Activated CD8-positive, alpha-beta T cell treated with anti-CD3 and anti-CD28 coated beads, Interleukin-2, amount 10 ng/mL, durations not matched to agents 7 days and 5 days (primary cell): ENCODE data around the gene UTF1. TPM values are rescaled to one million over a fixed set of nuclear protein-coding genes. Genes with fewer than 3 reads are reported as not detected.

Source experiments
- ATAC-seq: fragments of 150-1000 bp; cut with Tn5 transposase; one replicate; pipeline ENCODE4 v1.10.0; 2021; ENCODE audit warnings: moderate library complexity
- CTCF ChIA-PET: fragments of 350-600 bp; sonication (Branson Sonifier 250); formaldehyde crosslinking; loops from one replicate; lab custom pipeline; 2021; ENCODE audit warnings: antibody characterized with exemption; lab: Charles Lee
- POLR2A ChIA-PET: fragments of 350-600 bp; sonication (Branson Sonifier 250); formaldehyde crosslinking; loops from one replicate; lab custom pipeline; 2021; ENCODE audit warnings: antibody characterized with exemption; lab: Charles Lee
- DNase-seq: peaks from one replicate; pipeline ENCODE4 v3.0.0-alpha.2; 2020
- H3K27ac Mint-ChIP-seq: one replicate; pipeline ENCODE4 v1.8.0; 2021; ENCODE audit warnings: mild to moderate bottlenecking, mixed read lengths
- H3K27me3 Mint-ChIP-seq: one replicate; pipeline ENCODE4 v1.8.0; 2021; ENCODE audit warnings: low read depth, mixed read lengths
- H3K36me3 Mint-ChIP-seq: one replicate; pipeline ENCODE4 v1.8.0; 2021; ENCODE audit warnings: low read depth, mixed read lengths
- H3K4me1 Mint-ChIP-seq: one replicate; pipeline ENCODE4 v1.8.0; 2021; ENCODE audit warnings: low read depth, mixed read lengths
- H3K4me3 Mint-ChIP-seq: one replicate; pipeline ENCODE4 v1.8.0; 2021; ENCODE audit warnings: mild to moderate bottlenecking, mixed read lengths
- H3K9me3 Mint-ChIP-seq: one replicate; pipeline ENCODE4 v1.8.0; 2022; ENCODE audit warnings: mixed read lengths; ENCODE audit not compliant: insufficient read depth
- total RNA-seq, 2 experiments: library from RNA; stranded (reverse); gene quantifications; one replicate each; pipeline ENCODE4 v1.2.3, GENCODE V29; 2021

The UTF1 gene
- total RNA-seq, 2 experiments from 2014 or later, result not detected

DNA sequence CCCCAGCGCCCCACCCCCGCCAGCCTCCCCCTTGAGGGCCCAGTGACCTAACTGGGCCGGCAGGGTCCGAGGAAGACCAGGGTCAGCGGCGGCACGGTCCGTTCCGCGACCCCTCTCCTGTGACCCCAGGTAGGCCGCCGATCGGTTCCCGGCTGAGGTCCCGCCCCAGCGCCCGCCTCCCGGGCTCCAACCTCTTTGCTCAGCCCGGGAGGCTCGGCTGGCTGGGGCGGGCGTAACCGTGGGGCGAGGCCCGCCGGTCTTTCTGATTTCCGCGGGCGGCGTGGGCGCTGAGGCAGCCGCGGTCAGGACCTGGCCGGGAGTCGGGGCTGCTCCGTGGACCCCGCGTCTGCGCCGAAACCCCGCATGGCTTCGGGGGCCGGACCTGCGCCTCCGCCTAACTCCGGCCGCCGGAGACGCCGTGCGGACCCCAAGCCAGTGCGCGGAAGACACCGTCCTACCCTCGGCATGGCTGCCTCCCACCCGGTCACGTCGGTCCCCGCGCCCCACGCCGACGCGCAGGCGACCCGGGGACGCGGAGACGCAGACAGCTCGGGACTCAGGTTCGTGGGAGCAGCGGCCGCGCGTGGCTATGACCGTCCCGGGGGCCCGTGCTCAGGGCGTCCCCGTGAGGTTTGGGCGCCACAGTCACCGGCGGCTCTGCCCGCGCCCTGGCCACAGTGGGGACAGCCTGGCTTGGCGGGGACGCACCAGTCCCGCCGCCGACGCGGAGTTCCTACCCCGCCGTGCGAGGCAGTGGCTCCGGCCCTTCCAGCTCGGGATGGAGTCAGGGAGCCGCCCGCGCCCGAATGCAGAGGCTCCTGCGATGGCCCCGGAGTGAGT is 6.6 kb downstream of the UTF1 start:
- POLR2A ChIA-PET, result no interaction called here
- no peaks in the 10 kb centered on the region for H3K36me3 Mint-ChIP-seq
- peaks cover 54% of the 10 kb centered on the region for H3K27me3 Mint-ChIP-seq
- no peak overlapping the region for H3K27ac Mint-ChIP-seq
- ATAC-seq (peak; percentile 28), DNase-seq (no peak)
- CTCF ChIA-PET, result no interaction called here
- H3K4me1 Mint-ChIP-seq, result peaks cover 17% of the 10 kb centered on the region
- no peaks in the 10 kb centered on the region for H3K9me3 Mint-ChIP-seq
- no peak overlapping the region for H3K4me3 Mint-ChIP-seq

GRCh38 chr10:133237241-133237587 is 7.2 kb downstream of the UTF1 start:
- peaks cover 23% of the 10 kb centered on the region for H3K4me1 Mint-ChIP-seq
- no peaks in the 10 kb centered on the region for H3K36me3 Mint-ChIP-seq
- ChIA-PET CTCF (no interaction called here), POLR2A (no interaction called here)
- ATAC-seq, result no peak
- no peak for DNase-seq
- no peak overlapping the region for H3K27ac Mint-ChIP-seq
- peaks cover 53% of the 10 kb centered on the region for H3K27me3 Mint-ChIP-seq
- no peaks in the 10 kb centered on the region for H3K9me3 Mint-ChIP-seq
- no peak overlapping the region for H3K4me3 Mint-ChIP-seq

- DNase-seq, result no peak
- Mint-ChIP-seq H3K36me3 (no peaks in the 10 kb centered on the region), H3K4me1 (peaks cover 28% of the 10 kb centered on the region), H3K9me3 (no peaks in the 10 kb centered on the region), H3K27ac (no peak within 1 kb of the TSS), H3K27me3 (peaks cover 51% of the 10 kb centered on the region), H3K4me3 (no peak within 1 kb of the TSS)
- no peak for ATAC-seq
- ChIA-PET CTCF (no interaction called here), POLR2A (no interaction called here)
These were observed 7.8 kb downstream of the UTF1 start, which contains the start of gene VENTX for GRCh38 chr10:133237588-133238465. Gene VENTX (plus strand): TSS chr10:133237855. CDS start chr10:133237915, 60 bp downstream.

DNA sequence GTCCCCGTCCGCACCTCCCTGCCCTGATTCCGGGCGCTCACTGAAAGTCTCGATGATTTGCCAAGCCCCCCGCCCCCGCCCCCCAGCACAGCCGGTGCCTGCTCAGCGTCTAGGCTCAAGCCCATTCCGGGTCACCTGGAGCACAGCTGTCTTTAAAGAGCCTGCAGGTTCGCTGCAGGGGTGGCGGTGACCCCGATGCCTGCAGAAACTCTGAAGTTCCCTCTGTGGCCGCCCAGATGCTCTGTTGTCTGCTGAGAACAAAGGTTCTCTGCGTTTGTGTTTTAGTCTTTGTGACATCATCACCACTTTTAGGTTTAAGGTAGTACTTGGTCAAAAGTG is 8.4 kb downstream of the UTF1 start:
- POLR2A ChIA-PET, result no interaction called here
- Mint-ChIP-seq H3K9me3 (no peaks in the 10 kb centered on the region), H3K36me3 (no peaks in the 10 kb centered on the region), H3K27me3 (peaks cover 51% of the 10 kb centered on the region), H3K27ac (no peak overlapping the region), H3K4me1 (peaks cover 28% of the 10 kb centered on the region), H3K4me3 (no peak overlapping the region)
- ATAC-seq (no peak), DNase-seq (no peak)
- CTCF ChIA-PET, result no interaction called here

GRCh38 chr10:133239990-133240389 is 10.0 kb downstream of the UTF1 start:
- ChIA-PET CTCF (no interaction called here), POLR2A (interaction anchor here (0.5 to 0.6 kb wide), 2 partner anchors 36 to 498 kb away, joined by 3 read pairs; partner anchors contain the start of gene ADAM8)
- no peaks in the 10 kb centered on the region for H3K36me3 Mint-ChIP-seq
- H3K27me3 Mint-ChIP-seq, result peaks cover 38% of the 10 kb centered on the region
- no peak overlapping the region for H3K27ac Mint-ChIP-seq
- no peak overlapping the region for H3K4me3 Mint-ChIP-seq
- ATAC-seq (no peak), DNase-seq (no peak)
- no peaks in the 10 kb centered on the region for H3K9me3 Mint-ChIP-seq
- peaks cover 25% of the 10 kb centered on the region for H3K4me1 Mint-ChIP-seq

- Mint-ChIP-seq H3K27me3 (peaks cover 34% of the 10 kb centered on the region), H3K4me3 (peak overlapping the region; percentile 76), H3K9me3 (no peaks in the 10 kb centered on the region), H3K36me3 (no peaks in the 10 kb centered on the region), H3K27ac (no peak overlapping the region), H3K4me1 (peaks cover 23% of the 10 kb centered on the region)
- ChIA-PET POLR2A (no interaction called here), CTCF (interaction anchor here (1.3 kb wide), 1 partner anchor 19 kb away, joined by 4 read pairs; no protein-coding TSS in a partner anchor)
- ATAC-seq (peak; percentile 59), DNase-seq (peak; percentile 65)
These were observed 11.6 kb downstream of the UTF1 start for GRCh38 chr10:133241501-133242205.

DNA sequence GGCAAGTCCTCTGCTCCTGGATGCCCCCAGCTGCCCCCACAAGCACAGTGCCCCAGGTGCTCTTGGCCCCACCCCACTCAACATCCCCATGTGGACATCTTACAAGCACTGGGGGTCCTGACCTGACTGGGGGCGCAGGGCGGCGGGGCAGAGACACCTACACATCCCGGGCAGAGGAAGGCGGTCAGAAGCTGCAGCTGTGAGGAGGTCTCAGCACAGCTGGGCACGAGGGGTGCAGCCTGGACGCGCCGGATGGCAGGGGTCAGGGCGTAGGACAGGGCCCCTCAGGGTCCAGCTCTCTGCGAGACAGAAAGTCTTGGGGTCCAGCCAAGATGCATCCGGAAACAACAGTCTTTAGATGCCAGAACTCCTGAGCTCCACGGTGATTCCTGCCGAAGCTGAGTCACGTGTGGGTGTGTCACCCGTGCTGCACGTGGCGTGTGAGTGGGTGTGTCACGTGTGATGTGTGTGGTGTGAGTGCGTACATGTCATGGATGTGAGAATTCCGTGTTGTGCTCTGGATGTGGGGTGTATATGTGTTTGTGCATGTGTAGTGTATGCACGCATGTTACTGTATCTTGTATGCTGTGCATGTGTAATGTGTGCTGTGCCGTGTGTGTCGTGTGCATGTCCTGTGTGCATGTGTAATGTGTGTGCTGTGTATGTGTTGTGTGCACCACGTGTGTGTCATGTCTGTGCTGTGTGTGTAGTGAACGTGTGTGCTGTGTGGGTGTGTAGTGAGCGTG is 12.8 kb downstream of the UTF1 start:
- ATAC-seq (no peak), DNase-seq (no peak)
- no peaks in the 10 kb centered on the region for H3K36me3 Mint-ChIP-seq
- no peak overlapping the region for H3K4me3 Mint-ChIP-seq
- peaks cover 27% of the 10 kb centered on the region for H3K4me1 Mint-ChIP-seq
- ChIA-PET CTCF (no interaction called here), POLR2A (no interaction called here)
- H3K27me3 Mint-ChIP-seq, result peaks cover 30% of the 10 kb centered on the region
- H3K27ac Mint-ChIP-seq, result peak overlapping the region; percentile 4
- no peaks in the 10 kb centered on the region for H3K9me3 Mint-ChIP-seq

GRCh38 chr10:133243593-133243992 is 13.6 kb downstream of the UTF1 start:
- Mint-ChIP-seq H3K27ac (no peak overlapping the region), H3K27me3 (peaks cover 25% of the 10 kb centered on the region), H3K4me3 (no peak overlapping the region), H3K9me3 (no peaks in the 10 kb centered on the region), H3K36me3 (no peaks in the 10 kb centered on the region), H3K4me1 (peaks cover 27% of the 10 kb centered on the region)
- CTCF ChIA-PET, result no interaction called here
- DNase-seq (no peak), ATAC-seq (no peak)
- POLR2A ChIA-PET, result no interaction called here

DNA sequence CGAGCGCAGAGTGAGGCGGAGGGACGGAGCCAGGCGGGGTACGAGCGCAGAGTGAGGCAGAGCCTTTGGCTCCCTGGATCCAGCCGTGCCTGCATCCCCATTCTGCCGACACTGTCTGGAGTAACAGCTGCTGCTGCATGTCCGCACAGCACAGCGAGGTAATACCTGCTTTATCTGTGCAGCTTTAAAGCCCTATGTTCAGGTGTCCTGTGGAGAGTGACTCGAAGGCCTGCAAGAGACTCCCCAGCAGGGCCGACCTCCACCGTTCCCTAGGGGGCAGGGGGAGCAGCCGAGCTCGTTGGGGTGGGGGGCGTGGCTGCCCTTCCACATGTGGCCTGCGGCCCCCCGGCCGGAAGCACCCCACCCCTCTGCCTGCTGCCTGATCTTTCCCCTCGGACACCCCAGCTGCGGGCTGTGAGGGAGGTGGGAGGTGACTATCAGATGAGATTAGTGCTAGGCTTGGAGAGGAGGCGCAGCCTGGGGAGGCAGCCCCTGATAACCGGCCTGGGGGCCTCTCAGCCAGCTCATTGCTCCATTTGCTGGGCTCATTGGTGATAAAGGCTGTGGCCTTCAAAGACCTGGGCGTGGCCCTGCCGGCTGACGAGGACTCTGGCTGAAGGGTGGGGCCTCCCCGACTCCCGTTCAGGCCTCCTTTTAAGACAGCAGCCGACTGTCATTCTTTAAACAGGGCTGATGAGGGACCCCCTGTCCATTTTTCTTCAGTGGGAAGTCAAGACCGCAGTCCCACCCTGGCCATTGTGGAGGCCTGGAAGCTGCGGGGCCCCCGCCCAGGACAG is 15.6 kb downstream of the UTF1 start:
- Mint-ChIP-seq H3K27ac (no peak overlapping the region), H3K4me3 (no peak overlapping the region), H3K4me1 (peaks cover 27% of the 10 kb centered on the region), H3K36me3 (no peaks in the 10 kb centered on the region), H3K9me3 (no peaks in the 10 kb centered on the region), H3K27me3 (peaks cover 24% of the 10 kb centered on the region)
- ATAC-seq (no peak), DNase-seq (no peak)
- POLR2A ChIA-PET, result no interaction called here
- CTCF ChIA-PET, result no interaction called here

- Mint-ChIP-seq H3K36me3 (no peaks in the 10 kb centered on the region), H3K4me3 (no peak overlapping the region), H3K4me1 (peaks cover 21% of the 10 kb centered on the region), H3K27me3 (peaks cover 18% of the 10 kb centered on the region), H3K27ac (no peak overlapping the region), H3K9me3 (no peaks in the 10 kb centered on the region)
- DNase-seq (no peak), ATAC-seq (no peak)
- CTCF ChIA-PET, result no interaction called here
- POLR2A ChIA-PET, result no interaction called here
These were observed 16.2 kb downstream of the UTF1 start for GRCh38 chr10:133246236-133246626.
